Brain microvascular endothelial cell (primary cell): ENCODE results near the gene DSC2.

Experiments
- DNase-seq: peaks from one replicate; pipeline ENCODE4 v3.0.0-alpha.2; 2020
- H3K27ac ChIP-seq: fragments of 250-450 bp; sonication (Bioruptor Pico); 2 replicates; pipeline ENCODE4 v1.5.1; 2020; ENCODE audit warnings: mild to moderate bottlenecking, moderate library complexity
- H3K27me3 ChIP-seq: fragments of 250-450 bp; sonication (Bioruptor Pico); replicated peaks from 2 replicates; pipeline ENCODE4 v1.5.1; 2020; ENCODE audit warnings: mild to moderate bottlenecking
- H3K36me3 ChIP-seq: fragments of 250-450 bp; sonication (Bioruptor Pico); replicated peaks from 2 replicates; pipeline ENCODE4 v1.5.1; 2020; ENCODE audit warnings: mild to moderate bottlenecking
- H3K4me3 ChIP-seq: 2 replicates; pipeline ENCODE4 v1.5.1; 2011; ENCODE audit warnings: low read depth, mild to moderate bottlenecking, control low read depth, low read length, moderate library complexity
- CTCF ChIP-seq: IDR thresholded peaks from 2 replicates; pipeline ENCODE4 v1.5.1; 2011; ENCODE audit warnings: low read depth, mild to moderate bottlenecking, moderate library complexity, low read length, control low read depth, inconsistent platforms; ENCODE audit errors: missing control alignments
- in situ Hi-C: cut with HindIII; loops from 2 replicates; pipeline ENCODE4 v1.10.0; 2017; ENCODE audit warnings: low sequenced_read_pairs, low pct_ligation_motif_present

The DSC2 gene

GRCh38 chr18:31048216-31048615 lies 54.0 kb downstream of the DSC2 start:
- Histone ChIP-seq H3K36me3 (no peaks in the 10 kb centered on the region), H3K27ac (no peak overlapping the region), H3K27me3 (no peaks in the 10 kb centered on the region), H3K4me3 (no peak overlapping the region)
- no peak for DNase-seq
- TF ChIP-seq CTCF, result no peak
- in situ Hi-C loops, result no loop called here

DNA sequence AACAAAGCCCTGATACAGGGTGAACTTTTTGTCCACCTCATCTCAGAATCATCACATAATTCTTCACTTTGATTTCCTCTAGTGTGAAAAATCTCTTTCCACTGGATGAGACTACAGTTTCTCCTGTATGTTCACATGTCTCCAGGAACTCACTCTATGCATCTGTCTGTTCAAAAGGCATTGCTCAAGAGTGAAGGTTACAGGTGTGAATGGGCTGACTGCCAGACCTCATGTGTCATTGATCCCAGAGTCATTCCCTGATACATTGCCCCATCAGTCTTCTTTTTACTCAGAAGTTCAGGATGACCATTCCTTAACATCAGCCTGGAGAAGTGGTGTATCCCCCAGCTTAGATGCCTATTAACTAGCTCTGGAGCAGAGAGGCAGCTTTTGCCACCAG lies 55.3 kb downstream of the DSC2 start:
- in situ Hi-C loops, result no loop called here
- Histone ChIP-seq H3K4me3 (no peak overlapping the region), H3K36me3 (no peaks in the 10 kb centered on the region), H3K27ac (no peak overlapping the region), H3K27me3 (peaks cover 11% of the 10 kb centered on the region)
- DNase-seq, result no peak
- no peak for TF ChIP-seq CTCF

- peaks cover 24% of the 10 kb centered on the region for H3K27me3 ChIP-seq
- no peak for TF ChIP-seq CTCF
- H3K4me3 ChIP-seq, result no peak overlapping the region
- no peaks in the 10 kb centered on the region for H3K36me3 ChIP-seq
- no peak overlapping the region for H3K27ac ChIP-seq
- no peak for DNase-seq
- in situ Hi-C loops, result no loop called here
These were observed 56.6 kb downstream of the DSC2 start for GRCh38 chr18:31045599-31045998.

DNA sequence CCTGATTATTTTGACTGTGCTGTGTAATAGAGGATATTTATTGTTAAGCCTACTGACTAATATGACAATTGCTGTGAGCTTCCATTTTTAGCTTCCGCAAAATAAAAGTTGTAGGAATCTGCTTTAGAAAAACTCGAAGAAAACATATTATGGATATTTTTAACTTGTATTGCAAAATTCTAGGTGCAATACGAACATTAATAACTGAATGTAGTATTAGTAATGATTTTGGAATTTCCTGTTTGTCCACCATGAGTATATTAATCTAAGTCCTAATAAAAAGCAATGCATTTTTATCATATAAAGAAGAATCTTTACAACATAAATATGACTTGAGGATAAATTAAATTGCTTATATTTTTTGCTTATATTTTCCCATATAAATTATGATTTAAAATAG lies 57.3 kb downstream of the DSC2 start:
- H3K27ac ChIP-seq, result no peak overlapping the region
- no peak overlapping the region for H3K4me3 ChIP-seq
- TF ChIP-seq CTCF, result no peak
- no peak for DNase-seq
- H3K27me3 ChIP-seq, result peaks cover 24% of the 10 kb centered on the region
- H3K36me3 ChIP-seq, result no peaks in the 10 kb centered on the region
- in situ Hi-C loops, result no loop called here

GRCh38 chr18:31043709-31044108 lies 58.5 kb downstream of the DSC2 start:
- no peak for DNase-seq
- Histone ChIP-seq H3K27ac (no peak overlapping the region), H3K4me3 (no peak overlapping the region), H3K36me3 (no peaks in the 10 kb centered on the region), H3K27me3 (peaks cover 24% of the 10 kb centered on the region)
- in situ Hi-C loops, result no loop called here
- no peak for TF ChIP-seq CTCF

DNA sequence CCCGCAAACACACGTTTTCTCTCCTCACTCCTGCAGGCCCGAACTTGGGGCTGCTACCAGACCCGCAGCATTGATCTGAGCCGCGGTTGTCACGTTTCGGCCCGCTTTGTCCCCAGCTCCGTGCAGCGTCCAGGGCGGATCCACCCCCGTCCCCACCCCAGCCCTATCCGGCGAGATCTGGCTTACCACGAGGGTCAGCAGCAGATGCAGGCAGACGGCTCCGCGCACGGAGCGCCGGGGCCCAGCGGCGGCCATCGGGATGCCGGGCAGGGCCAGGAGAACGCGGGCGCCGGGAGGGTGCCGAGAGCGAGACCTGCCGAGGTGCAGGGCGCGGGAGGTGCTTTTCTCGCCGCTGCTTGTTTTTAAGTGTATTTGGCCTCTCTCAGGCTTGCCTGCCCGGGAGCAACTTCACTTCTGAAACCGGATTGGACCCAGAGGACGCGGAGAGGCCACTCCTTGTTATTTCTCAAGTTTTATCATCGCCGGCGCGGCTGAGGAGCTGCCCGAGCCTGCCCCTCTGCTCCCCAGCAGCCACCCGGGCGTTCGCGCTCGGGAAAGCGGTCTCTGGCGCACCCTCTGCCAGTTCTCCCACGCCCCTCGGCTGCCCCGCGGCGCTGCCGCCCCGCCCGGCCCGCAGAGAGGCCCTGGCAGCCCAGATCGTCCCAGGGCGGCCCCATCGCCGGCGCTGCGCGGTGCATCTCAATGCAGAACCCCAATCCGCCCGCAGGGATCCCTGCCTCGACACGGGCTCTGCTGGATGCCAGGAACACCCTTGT lies 59.6 kb downstream of the DSC2 start, which contains the start of gene DSC3:
Gene DSC3, minus strand, starts transcription at position 337 of the 776 bp plus-strand sequence. Its CDS starts 82 bp downstream, at position 255.
- H3K4me3 ChIP-seq, result peak within 1 kb of the TSS; percentile 63
- in situ Hi-C loops, result no loop called here
- DNase-seq, result no peak

More for the DNA sequence above, 59.6 kb downstream of the DSC2 start, which contains the start of gene DSC3:
- Histone ChIP-seq H3K27me3 (peaks cover 24% of the 10 kb centered on the region), H3K36me3 (no peaks in the 10 kb centered on the region), H3K27ac (peak within 1 kb of the TSS; percentile 63)
- no peak for TF ChIP-seq CTCF
